Measurements from ENCODE around the gene MAN1C1.

MAN1C1 gene

DNA sequence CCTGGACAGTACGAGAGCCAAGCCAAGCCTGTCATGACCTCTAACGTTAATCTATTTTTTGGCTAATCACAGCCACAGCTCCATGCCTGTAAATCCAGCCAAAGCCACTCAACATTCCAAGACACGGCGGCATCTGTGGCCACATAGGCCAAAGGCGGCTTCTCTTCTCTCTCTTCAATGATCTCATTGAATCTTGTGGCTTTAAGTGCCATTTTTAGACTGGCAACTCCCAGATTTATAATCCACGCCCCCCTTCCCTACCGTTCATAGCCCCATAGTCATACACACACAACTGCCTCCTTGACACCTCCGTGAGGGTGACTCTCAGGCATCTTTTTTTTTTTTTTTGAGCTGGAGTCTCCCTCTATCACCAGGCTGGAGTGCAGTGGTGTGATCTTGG lies 177.7 kb downstream of the MAN1C1 start:
- no peak overlapping the region for H3K4me3 ChIP-seq (ENCODE audit: low read depth, low read length)
- no peak for DNase-seq (ENCODE audit: low read depth)
- TF ChIP-seq, protein P1, sequence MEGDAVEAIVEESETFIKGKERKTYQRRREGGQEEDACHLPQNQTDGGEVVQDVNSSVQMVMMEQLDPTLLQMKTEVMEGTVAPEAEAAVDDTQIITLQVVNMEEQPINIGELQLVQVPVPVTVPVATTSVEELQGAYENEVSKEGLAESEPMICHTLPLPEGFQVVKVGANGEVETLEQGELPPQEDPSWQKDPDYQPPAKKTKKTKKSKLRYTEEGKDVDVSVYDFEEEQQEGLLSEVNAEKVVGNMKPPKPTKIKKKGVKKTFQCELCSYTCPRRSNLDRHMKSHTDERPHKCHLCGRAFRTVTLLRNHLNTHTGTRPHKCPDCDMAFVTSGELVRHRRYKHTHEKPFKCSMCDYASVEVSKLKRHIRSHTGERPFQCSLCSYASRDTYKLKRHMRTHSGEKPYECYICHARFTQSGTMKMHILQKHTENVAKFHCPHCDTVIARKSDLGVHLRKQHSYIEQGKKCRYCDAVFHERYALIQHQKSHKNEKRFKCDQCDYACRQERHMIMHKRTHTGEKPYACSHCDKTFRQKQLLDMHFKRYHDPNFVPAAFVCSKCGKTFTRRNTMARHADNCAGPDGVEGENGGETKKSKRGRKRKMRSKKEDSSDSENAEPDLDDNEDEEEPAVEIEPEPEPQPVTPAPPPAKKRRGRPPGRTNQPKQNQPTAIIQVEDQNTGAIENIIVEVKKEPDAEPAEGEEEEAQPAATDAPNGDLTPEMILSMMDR (conservative IDR thresholded peaks at IDR 0.05; ENCODE audit: low read depth, low read length), result no peak

DNA sequence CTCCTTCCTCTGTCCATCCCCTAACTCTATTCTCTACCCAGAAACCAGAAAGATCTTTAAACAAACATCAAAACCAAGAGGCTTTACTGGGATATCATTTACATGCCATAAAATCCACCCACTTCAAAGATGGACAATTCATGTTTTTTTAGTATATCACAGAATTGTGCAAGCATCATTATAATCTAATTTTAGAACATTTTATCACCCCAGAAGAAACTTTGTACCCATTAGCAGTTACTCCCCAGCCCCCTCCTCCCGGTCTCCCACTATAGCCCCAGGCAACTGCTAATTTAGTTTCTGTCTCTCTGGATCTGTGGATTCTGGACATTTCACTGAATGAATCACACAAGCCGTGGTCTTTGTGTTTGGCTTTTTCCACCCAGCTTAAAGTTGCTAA lies 178.6 kb downstream of the MAN1C1 start:
- DNase-seq (ENCODE audit: low read depth), result no peak
- H3K4me3 ChIP-seq (ENCODE audit: low read depth, low read length), result no peak overlapping the region
- TF ChIP-seq, protein P1 (conservative IDR thresholded peaks at IDR 0.05; ENCODE audit: low read depth, low read length), result no peak

DNA sequence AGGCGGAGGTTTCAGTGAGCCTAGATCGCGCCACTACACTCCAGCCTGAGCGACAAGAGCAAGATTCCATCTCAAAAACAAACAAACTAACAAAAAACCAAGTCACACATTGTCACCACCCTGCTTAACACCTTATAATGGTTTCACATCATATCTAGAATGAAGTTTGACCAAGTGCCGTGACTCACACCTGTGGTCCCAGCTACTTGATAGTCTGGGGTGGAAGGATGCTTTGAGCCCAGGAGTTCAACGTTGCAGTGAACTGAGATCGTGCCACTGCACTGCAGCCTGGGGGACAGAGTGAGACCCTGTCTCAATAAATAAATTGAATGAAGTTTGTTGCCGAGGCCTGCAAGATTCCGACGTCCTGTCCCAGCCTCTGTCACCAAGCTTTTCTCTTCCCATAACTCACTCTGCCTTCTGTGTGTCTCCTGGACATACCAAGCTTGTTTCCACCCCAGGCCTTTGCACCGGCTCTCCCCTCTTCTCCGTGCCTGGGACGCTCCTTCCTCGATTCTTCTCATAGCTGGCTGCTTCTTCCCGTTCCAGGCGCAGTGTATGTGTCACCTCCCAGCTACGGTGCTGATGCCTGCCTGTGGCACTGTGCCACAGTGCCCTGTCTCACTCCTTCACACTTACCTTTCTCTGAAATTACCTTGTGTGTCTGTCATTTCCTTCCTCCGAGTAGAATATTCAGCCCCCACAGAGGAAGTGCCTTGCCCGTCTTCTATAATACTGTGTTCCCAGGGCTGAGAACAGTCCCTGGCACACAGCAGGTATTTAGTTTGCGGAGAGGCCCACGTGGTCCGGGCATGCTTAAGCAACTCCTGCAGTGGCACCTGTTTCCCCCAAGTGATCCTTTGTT lies 179.6 kb downstream of the MAN1C1 start:
- no peak overlapping the region for H3K4me3 ChIP-seq (ENCODE audit: low read depth, low read length)
- TF ChIP-seq, protein P1 (conservative IDR thresholded peaks at IDR 0.05; ENCODE audit: low read depth, low read length), result no peak
- no peak for DNase-seq (ENCODE audit: low read depth)

DNA sequence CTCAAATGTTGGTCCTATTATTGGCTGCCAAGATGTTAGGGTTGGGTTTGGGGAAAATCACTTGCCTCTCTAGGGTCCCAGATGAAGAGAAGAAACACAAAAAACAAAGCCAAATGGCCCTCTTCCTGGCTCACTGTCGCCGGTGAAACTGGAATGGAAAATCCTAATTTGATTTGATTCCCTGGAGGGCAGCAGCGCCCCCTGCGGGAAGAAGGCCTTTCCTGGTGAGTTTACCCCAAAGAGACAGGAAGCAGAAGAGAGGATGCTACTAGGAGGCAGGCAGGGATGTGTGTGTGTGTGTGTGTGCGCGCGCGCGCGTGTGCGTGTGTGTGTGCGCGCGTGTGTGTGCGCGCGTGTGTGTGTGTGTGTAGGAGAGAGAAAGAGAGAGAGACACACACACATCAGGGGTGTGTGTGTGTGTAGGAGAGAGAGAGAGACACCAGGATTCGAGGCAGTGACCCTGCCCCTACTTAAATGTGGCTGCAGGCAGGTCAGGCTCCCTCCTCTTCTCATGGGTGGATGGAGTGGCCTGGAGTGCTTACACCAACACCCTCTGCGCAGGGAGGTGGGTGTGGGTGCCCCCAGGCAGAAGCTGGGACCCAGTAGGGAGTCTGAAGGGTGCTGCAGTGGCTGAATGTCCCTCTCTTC lies 180.3 kb downstream of the MAN1C1 start:
- peak; percentile 86 for DNase-seq (ENCODE audit: low read depth)
- no peak overlapping the region for H3K4me3 ChIP-seq (ENCODE audit: low read depth, low read length)
- TF ChIP-seq, protein P1 (conservative IDR thresholded peaks at IDR 0.05; ENCODE audit: low read depth, low read length), result peak; percentile 88

DNA sequence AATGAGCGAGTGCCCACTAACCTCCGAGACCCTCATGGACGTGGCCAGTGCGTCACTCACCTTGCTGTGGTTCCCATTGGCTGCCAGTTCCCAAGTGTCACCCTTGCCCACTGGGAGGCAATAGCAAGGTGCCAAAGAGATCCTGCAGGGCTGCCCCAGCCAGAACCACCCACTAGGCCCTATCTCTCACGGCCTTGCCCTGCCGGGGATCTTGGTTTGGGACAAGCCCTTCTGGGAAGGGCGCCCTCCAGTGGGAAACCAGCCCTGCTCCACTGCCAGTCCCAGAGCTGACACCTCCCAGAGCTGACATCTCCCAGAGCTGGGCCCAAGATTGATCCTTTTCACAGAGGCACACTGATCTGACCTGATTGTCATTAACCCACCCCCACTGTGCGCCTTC lies 181.3 kb downstream of the MAN1C1 start:
- H3K4me3 ChIP-seq (ENCODE audit: low read depth, low read length), result no peak overlapping the region
- DNase-seq (ENCODE audit: low read depth), result peak; percentile 38
- TF ChIP-seq, protein P1 (conservative IDR thresholded peaks at IDR 0.05; ENCODE audit: low read depth, low read length), result peak; percentile 71

DNA sequence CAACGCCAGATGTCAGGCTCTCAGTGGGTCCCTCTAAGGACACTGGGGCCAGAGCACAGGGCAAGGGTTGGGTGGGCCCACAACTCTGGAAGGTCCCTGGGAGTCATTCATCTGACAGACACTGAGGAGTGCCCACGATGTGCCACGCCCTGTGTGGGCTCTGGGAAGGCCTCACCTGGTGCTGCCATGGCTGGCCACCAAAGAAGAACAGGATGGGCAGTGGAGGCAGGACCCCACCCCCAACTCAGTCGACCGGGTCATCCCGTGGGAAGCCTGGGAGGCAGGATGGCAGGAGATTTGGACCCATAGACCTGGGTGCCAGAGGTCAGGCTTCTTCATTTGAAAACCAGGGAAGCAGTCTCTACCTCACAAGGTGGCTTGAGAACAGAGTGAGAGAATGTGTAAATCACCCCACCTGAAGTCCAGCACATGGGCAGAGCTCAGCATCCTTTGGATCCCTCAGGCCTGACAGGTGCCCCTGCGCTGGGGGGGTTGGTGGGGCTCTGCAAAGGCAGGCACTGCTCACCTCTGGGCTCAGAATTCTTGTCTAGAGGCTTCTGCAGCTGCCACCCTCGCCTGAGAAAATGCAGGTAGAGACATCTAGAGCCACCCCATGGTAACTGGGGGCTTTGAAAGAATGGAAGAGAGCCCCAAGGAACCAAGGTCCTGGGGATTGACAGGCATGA lies 182.2 kb downstream of the MAN1C1 start:
- DNase-seq (ENCODE audit: low read depth), result no peak
- H3K4me3 ChIP-seq (ENCODE audit: low read depth, low read length), result no peak overlapping the region
- TF ChIP-seq, protein P1 (conservative IDR thresholded peaks at IDR 0.05; ENCODE audit: low read depth, low read length), result no peak

Data from choroid plexus epithelial cell (primary cell).